ENCODE measurements around the gene DGKI.

DNA sequence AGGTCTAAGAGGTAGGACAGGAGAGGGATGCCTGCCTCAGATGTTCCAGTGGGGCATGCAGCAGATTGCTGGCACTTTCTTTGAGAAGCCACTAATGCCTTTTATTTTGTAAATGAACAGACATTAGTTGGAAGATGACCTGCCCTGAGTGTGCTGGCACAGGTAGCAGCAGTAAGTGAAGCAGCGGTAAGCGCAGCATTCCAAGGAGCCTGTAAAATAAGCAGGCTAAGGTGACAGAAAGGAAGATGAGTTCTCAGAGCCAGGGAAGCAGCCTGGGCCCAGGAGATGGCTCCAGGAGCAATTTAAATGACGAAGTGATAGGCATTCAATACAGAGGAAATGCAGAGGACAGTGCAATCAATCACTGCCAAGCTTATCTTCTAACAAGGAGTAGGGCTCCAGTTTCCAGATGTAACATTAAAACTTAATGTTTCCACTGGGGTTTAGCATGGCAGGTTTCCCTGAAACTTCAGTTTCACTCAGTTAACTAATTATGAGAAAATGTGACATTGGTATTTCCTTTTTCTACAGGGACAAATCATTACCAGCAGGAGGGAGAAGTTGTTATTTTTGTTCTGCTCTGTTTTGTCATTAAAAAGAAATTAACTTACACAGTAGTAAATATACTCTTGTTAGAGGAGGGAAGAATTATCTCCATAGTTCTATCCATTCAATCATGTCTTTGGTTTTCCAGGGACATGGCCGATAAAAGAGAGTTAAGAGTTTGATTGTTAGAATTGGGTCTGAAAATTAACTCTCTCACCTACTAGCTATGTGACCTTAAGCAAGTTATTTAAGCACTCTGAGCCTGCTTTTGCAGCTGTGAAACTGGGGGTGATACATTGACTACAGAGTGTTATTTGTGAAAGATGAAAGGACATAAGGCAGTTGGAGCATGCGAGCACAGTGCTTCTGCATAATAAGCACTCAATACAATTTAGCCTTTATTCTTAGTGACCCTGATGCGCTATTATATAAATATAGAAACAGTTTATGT is 406.6 kb downstream of the DGKI start:
- TF ChIP-seq, protein P1, sequence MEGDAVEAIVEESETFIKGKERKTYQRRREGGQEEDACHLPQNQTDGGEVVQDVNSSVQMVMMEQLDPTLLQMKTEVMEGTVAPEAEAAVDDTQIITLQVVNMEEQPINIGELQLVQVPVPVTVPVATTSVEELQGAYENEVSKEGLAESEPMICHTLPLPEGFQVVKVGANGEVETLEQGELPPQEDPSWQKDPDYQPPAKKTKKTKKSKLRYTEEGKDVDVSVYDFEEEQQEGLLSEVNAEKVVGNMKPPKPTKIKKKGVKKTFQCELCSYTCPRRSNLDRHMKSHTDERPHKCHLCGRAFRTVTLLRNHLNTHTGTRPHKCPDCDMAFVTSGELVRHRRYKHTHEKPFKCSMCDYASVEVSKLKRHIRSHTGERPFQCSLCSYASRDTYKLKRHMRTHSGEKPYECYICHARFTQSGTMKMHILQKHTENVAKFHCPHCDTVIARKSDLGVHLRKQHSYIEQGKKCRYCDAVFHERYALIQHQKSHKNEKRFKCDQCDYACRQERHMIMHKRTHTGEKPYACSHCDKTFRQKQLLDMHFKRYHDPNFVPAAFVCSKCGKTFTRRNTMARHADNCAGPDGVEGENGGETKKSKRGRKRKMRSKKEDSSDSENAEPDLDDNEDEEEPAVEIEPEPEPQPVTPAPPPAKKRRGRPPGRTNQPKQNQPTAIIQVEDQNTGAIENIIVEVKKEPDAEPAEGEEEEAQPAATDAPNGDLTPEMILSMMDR (IDR thresholded peaks at IDR 0.05; ENCODE audit: low read depth, low read length, missing input control), result no peak
- TF ChIP-seq, protein P2, sequence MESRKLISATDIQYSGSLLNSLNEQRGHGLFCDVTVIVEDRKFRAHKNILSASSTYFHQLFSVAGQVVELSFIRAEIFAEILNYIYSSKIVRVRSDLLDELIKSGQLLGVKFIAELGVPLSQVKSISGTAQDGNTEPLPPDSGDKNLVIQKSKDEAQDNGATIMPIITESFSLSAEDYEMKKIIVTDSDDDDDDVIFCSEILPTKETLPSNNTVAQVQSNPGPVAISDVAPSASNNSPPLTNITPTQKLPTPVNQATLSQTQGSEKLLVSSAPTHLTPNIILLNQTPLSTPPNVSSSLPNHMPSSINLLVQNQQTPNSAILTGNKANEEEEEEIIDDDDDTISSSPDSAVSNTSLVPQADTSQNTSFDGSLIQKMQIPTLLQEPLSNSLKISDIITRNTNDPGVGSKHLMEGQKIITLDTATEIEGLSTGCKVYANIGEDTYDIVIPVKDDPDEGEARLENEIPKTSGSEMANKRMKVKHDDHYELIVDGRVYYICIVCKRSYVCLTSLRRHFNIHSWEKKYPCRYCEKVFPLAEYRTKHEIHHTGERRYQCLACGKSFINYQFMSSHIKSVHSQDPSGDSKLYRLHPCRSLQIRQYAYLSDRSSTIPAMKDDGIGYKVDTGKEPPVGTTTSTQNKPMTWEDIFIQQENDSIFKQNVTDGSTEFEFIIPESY (IDR thresholded peaks at IDR 0.05), result no peak
- no peak for TF ChIP-seq NR2F2 (IDR thresholded peaks at IDR 0.05)
